Measurements from ENCODE around the gene GON7.
"Not testable (repeated sequence)": the region's sequence is repeated elsewhere in the genome, so short reads cannot be mapped to it uniquely, and the experiment has no call there.

The GON7 gene

DNA sequence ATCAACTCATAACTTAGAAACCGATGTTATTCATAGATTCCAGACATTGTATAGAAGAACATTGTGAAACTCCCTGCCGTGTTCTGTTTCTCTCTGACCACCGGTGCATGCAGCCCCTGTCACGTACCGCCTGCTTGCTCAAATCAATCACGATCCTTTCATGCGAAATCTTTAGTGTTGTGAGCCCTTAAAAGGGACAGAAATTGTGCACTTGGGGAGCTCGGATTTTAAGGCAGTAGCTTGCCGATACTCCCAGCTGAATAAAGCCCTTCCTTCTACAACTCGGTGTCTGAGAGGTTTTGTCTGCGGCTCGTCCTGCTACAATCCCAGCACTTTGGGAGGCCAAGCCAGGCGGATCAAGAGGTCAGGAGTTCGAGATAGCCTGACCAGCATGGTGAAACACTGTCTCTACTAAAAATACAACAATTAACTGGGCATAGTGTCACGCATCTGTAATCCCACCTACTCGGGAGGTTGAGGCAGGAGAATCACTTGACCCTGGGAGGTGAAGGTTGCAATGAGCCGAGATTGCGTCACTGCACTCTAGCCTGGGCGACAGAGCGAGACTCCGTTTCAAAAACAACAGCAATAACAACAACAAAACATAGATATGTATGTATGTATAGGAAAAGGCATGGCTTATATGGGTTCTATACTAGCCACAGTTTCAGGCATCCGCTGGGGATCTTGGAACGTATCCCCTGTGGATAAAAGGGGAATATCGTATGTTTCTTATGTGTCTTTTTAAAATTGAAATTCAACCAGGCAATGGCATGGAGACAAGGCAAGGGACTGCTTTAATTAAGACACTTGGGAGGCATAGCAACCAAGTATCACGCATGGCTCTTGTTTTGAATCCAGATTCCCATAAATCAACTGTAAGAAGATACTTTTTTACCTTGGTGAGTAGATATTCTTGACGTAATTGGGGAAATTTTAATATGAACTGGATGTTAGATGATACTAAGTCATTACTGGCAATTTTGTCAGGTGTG, 41.3 kb downstream of the GON7 start:
- H3K4me3 ChIP-seq (ENCODE audit: low read length); DNase-seq (ENCODE audit: low read depth, low spot score): not testable (repeated sequence)

GRCh38 chr14:93163564-93163963, 43.3 kb downstream of the GON7 start:
- no peak overlapping the region for H3K4me3 ChIP-seq (ENCODE audit: low read length)

DNA sequence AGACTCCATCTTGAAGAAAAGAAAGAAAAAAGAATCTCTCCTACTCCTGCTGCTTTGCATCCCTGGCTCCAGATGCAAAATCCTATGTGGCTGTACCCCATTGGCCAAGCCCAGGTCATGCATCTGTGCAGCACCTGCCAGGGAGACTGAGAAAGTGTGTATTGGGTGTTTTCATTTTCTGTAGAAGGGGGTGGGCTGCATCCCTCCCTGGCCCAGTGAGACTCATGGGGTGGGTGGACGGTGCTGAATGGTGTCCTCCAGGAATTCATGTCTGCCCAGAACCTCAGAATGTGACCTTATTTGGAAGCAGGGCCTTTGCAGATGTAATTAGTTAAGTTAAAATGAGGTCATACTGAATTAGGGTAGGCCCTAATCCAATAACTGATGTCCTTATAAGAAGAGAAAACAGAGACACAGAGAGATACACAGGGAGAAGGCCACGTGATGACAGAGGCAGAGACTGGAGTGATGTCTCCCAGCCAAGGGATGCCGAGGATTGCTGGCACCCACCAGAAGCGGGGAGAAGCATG, 45.4 kb downstream of the GON7 start:
- no peak for DNase-seq (ENCODE audit: low read depth, low spot score)
- H3K4me3 ChIP-seq (ENCODE audit: low read length): no peak overlapping the region

More at GRCh38 chr14:93163564-93163963, 43.3 kb downstream of the GON7 start:
- no peak for DNase-seq (ENCODE audit: low read depth, low spot score)

DNA sequence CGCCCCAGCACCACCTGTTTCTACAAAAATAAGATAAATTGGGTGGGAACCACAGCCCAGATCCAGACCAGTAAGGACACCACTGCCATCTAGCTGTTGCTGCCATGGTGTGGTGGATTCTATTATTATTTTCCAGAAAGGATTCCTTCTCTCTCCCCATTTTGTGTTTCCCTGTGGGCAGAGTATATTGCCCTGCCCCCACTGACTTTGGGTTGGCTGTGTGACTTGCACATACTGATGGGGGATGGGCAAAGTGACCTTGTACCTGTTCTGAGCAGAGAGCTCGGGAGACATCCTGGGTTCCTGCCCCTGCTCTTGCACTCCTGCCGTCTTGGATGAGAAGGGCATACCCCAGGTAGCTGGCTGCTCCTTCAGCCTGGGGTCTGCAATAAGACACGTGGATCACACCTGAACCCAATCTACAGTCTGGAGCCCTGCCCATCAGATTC, 46.5 kb downstream of the GON7 start:
- no peak for DNase-seq (ENCODE audit: low read depth, low spot score)

DNA sequence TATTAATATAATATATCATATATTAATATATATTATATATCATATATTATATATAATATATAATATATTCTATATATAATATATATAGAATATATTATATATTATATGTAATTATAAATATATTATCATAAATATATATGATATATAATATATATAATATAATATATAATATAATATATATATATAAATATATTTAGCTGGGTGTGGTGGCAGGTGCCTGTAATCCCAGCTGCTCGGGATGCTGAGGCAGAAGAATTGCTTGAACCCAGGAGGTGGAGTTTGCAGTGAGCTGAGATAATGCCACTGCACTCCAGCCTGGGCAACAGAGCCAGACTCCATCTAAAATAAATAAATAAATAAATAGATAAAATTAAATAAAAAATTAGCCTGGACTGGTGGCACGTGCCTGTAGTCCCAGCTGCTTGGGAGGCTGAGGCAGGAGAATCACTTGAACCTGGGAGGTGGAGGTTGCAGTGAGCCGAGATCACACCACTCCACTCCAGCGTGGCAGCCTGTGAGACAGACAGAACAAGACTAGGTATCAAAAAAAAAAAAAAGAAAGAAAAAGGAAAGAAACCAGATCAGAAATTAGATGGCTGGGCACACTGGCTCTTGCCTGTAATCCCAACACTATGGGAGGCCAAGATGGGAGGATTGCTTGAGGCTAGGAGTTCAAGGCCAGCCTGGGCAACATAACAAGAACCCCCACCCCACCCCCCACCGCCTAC, 47.1 kb downstream of the GON7 start:
- not testable (repeated sequence) for DNase-seq (ENCODE audit: low read depth, low spot score); H3K4me3 ChIP-seq (ENCODE audit: low read length)

More for the DNA sequence above, 46.5 kb downstream of the GON7 start:
- no peak overlapping the region for H3K4me3 ChIP-seq (ENCODE audit: low read length)

DNA sequence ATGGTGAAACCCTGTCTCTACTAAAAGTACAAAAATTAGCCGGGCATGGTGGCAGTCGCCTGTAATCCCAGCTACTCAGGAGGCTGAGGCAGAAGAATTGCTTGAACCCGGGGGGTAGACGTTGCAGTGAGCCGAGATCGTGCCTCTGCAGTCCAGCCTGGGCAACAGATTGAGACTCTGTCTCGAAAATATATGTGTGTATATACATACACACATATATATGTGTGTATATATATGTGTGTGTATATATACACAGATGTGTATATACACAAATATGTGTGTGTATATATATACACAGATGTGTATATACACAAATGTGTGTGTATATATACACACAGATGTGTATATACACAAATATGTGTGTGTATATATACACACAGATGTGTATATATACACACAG, 48.5 kb downstream of the GON7 start:
- DNase-seq (ENCODE audit: low read depth, low spot score); H3K4me3 ChIP-seq (ENCODE audit: low read length): not testable (repeated sequence)

DNA sequence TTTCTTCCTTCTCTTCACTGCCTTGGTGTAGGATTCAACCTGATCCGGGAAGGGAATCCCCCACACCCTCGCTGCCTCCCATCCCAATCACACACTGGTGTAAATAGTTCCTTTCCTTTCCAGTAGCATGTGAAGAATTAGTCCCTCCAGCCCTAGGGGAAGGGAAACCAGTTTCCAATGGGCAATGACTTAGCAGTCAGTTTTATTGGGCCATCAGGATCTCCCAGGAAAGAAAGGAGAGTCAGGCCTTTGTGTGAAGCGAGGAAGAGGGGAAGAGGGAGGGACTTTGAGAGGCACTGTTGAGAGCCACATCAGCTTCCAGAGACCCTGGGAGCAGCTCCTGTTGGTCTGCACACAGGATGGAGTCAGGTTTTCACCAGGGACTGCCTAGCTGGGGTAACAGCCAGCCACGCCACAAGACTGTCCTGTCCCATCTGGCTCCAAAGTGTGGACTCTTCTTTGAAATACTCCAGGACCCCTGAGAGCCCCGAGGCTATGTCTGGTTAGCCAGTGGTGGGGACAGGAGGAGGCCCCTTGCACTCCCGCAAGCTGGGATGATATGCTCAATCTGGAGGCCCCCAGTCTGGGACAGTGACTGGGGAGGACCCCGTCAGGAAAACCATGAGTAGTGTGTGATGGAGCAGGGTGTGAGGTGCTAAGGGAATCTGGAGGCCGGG, 50.0 kb downstream of the GON7 start:
- no peak for DNase-seq (ENCODE audit: low read depth, low spot score)
- H3K4me3 ChIP-seq (ENCODE audit: low read length): no peak overlapping the region

DNA sequence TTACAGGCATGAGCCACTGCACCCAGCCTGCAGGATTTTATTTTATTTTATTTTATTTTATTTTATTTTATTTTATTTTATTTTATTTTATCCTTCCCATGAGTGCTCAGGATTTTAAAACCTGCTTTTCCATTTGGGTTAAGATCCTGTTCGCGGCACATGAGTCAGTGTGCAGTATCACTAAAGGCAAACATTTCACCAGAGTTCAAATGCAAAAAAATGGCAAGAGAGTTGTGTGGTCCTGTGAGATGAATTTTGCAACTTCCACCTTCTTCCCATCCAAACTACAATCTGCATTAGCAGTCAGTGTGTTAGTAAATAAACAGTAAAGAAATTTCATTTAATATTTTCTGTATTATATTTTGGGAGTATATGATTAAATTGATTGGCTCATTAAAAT, 51.2 kb downstream of the GON7 start:
- no peak overlapping the region for H3K4me3 ChIP-seq (ENCODE audit: low read length)
- DNase-seq (ENCODE audit: low read depth, low spot score): no peak

DNA sequence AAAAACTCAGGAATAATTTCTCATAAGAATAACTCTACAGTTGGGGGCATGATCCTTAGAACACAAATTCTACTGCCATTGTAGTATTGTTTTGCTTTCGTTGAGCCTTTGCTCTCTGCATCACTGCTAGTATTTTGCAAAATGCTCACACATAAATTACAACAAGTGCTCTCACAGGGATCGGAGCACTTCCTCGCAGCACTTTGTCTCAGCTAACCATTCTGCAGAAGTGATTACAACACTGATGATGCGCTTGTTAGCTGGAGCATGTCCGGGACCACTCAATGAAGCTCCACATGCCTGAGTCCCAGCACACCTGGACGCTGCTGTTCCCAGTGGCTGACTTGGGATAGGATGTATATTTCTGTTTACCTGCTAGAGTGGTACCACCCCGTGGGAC, 53.7 kb downstream of the GON7 start:
- DNase-seq (ENCODE audit: low read depth, low spot score): no peak

More for the DNA sequence above, 53.7 kb downstream of the GON7 start:
- H3K4me3 ChIP-seq (ENCODE audit: low read length): no peak overlapping the region

Measured in Jurkat, Clone E6-1 (cell line).